Breast epithelium (tissue), 4 donors: Measurements from ENCODE around the gene DOP1B. TPM values are rescaled to one million over a fixed set of nuclear protein-coding genes. Genes with fewer than 3 reads are reported as not detected.

Experiments
- DNase-seq, 2 donors: peaks; one replicate each; pipeline ENCODE4 v3.0.0-alpha.2; 2019; ENCODE audit warnings: low spot score in 2 of 2
- H3K27ac ChIP-seq, 2 donors: fragments of 200-600 bp; sonication (generic) in 1 of 2; one replicate each; pipeline ENCODE4 v1.5.1; 2016 to 2019; ENCODE audit warnings: mild to moderate bottlenecking in 1 of 2
- H3K27me3 ChIP-seq, 2 donors: fragments of 200-600 bp; sonication (generic) in 1 of 2; one replicate each; pipeline versions ENCODE4 v1.5.1 to v1.6.0; 2017 to 2019; ENCODE audit warnings: control low read depth in 1 of 2, mild to moderate bottlenecking in 1 of 2
- H3K36me3 ChIP-seq: fragments of 200-600 bp; one replicate; pipeline ENCODE4 v1.5.1; 2019
- H3K4me1 ChIP-seq, 2 donors: fragments of 200-600 bp; sonication (generic); one replicate each; pipeline ENCODE4 v1.5.1; 2016 to 2019; ENCODE audit warnings: control low read depth in 1 of 2
- H3K4me3 ChIP-seq, 3 donors: fragments of 200-600 bp; sonication (generic); 1 replicate in 2 of 3; 2 replicates in 1 of 3; pipeline ENCODE4 v1.5.1; 2016 to 2019; ENCODE audit warnings: mild to moderate bottlenecking in 3 of 3, moderate library complexity in 2 of 3
- H3K9me3 ChIP-seq, 2 donors: fragments of 200-600 bp; sonication (generic) in 1 of 2; one replicate each; pipeline ENCODE4 v1.5.1; 2016 to 2019; ENCODE audit warnings: control low read depth in 1 of 2
- CTCF ChIP-seq, 3 donors: fragments of 450-650 bp; IDR thresholded peaks; one replicate each; pipeline ENCODE4 v1.5.1; 2016 to 2017; ENCODE audit warnings: antibody characterized with exemption in 3 of 3, mild to moderate bottlenecking in 3 of 3, moderate library complexity in 3 of 3
- POLR2A ChIP-seq: fragments of 450-650 bp; IDR thresholded peaks from one replicate; pipeline ENCODE4 v1.6.1; 2016; ENCODE audit warnings: antibody characterized with exemption, mild to moderate bottlenecking, moderate library complexity
- POLR2AphosphoS5 ChIP-seq, 3 donors: sonication (generic); formaldehyde crosslinking; IDR thresholded peaks; one replicate each; pipeline ENCODE4 v1.6.1; 2017; ENCODE audit warnings: antibody characterized with exemption in 3 of 3
- intact Hi-C: fragments of 100-400 bp; cut with DNase I; formaldehyde crosslinking; loops from one replicate; pipeline ENCODE4 v1.15.1; 2023; ENCODE audit warnings: low total_unique reads
- total RNA-seq, 3 donors: library from RNA; depleted of rRNA; stranded (reverse); fragments of >200 nt; gene quantifications; one replicate each; pipeline ENCODE4 v1.1.0, GENCODE V29; 2016

Gene DOP1B
- total RNA-seq, 3 donors from 2014 or later, result 11.5 to 21.4 (median 19.7) TPM

GRCh38 chr21:36203603-36203889, 46.9 kb downstream of the DOP1B start:
- no peaks in the 10 kb centered on the region for H3K4me1 ChIP-seq
- H3K27ac ChIP-seq, result no peak overlapping the region
- DNase-seq, result no peak
- H3K36me3 ChIP-seq, result no peaks in the 10 kb centered on the region
- TF ChIP-seq POLR2A (no peak), POLR2AphosphoS5 (IDR thresholded peaks at IDR 0.05) (no peak), CTCF (IDR thresholded peaks at IDR 0.05) (no peak)
- no peaks in the 10 kb centered on the region for H3K27me3 ChIP-seq
- H3K4me3 ChIP-seq, result no peak overlapping the region
- H3K9me3 ChIP-seq, result no peaks in the 10 kb centered on the region
- intact Hi-C loops, result no loop called here

- Histone ChIP-seq H3K27ac (no peak overlapping the region), H3K4me3 (no peak overlapping the region), H3K27me3 (no peaks in the 10 kb centered on the region), H3K4me1 (no peaks in the 10 kb centered on the region), H3K9me3 (no peaks in the 10 kb centered on the region), H3K36me3 (no peaks in the 10 kb centered on the region)
- intact Hi-C loops, result no loop called here
- DNase-seq, result no peak
- TF ChIP-seq POLR2AphosphoS5 (IDR thresholded peaks at IDR 0.05) (no peak), POLR2A (no peak), CTCF (IDR thresholded peaks at IDR 0.05) (no peak)
Observed at GRCh38 chr21:36204980-36205379, 48.4 kb downstream of the DOP1B start.

GRCh38 chr21:36205962-36206361, 49.3 kb downstream of the DOP1B start:
- no peaks in the 10 kb centered on the region for H3K27me3 ChIP-seq
- H3K4me3 ChIP-seq, result no peak overlapping the region
- no peaks in the 10 kb centered on the region for H3K4me1 ChIP-seq
- TF ChIP-seq POLR2A, result no peak
- no peak for TF ChIP-seq POLR2AphosphoS5 (IDR thresholded peaks at IDR 0.05)
- no peak for TF ChIP-seq CTCF (IDR thresholded peaks at IDR 0.05)
- no peaks in the 10 kb centered on the region for H3K36me3 ChIP-seq
- no peak overlapping the region for H3K27ac ChIP-seq
- intact Hi-C loops, result no loop called here
- H3K9me3 ChIP-seq, result no peaks in the 10 kb centered on the region
- DNase-seq, result no peak

Other genes with a start within 250 kb of the DOP1B start
- 10 to 100 TPM; 14.2 to 34.1 (median 25.6) TPM for gene SETD4, start 96.3 kb upstream of the DOP1B start, total RNA-seq
- 100 to 1,000 TPM in 1 of 3 donors, 10 to 100 TPM in 2; 79.5 to 104 (median 85.5) TPM for gene CBR1, start 86.8 kb upstream of the DOP1B start, total RNA-seq
- 10 to 100 TPM; 15.7 to 29.0 (median 22.1) TPM for gene CBR3, start 21.7 kb upstream of the DOP1B start, total RNA-seq
- gene MORC3, start 163.4 kb downstream of the DOP1B start, total RNA-seq, result 10 to 100 TPM; 38.9 to 62.8 (median 54.7) TPM
- gene CHAF1B, start 228.6 kb downstream of the DOP1B start, total RNA-seq, result 1 to 10 TPM in 2 of 3 donors, under 1 TPM in 1; 0.64 to 2.8 (median 1.6) TPM